HG03060 (cell line): ENCODE results near the gene HARS1.
"Not testable (repeated sequence)": the region's sequence is repeated elsewhere in the genome, so short reads cannot be mapped to it uniquely, and the experiment has no call there.

Source experiments
- ATAC-seq: cut with Tn5 transposase; IDR thresholded peaks from one replicate; pipeline ENCODE4 v1.9.1; 2021; ENCODE audit warnings: low read depth, moderate number of reproducible peaks; ENCODE audit not compliant: unreplicated experiment

Gene HARS1

GRCh38 chr5:140677947-140678346 lies 13.2 kb downstream of the HARS1 start:
- ATAC-seq = no peak

- no peak for ATAC-seq
These were observed 16.5 kb downstream of the HARS1 start for GRCh38 chr5:140674629-140675028.

GRCh38 chr5:140674211-140674610 lies 17.0 kb downstream of the HARS1 start:
- ATAC-seq = no peak

GRCh38 chr5:140673187-140673976 lies 17.8 kb downstream of the HARS1 start, which contains the start of gene DND1:
Gene DND1 (minus strand): TSS chr5:140673576. CDS start chr5:140673542, 34 bp downstream.
- ATAC-seq = no peak

- ATAC-seq = no peak
These were observed 18.5 kb downstream of the HARS1 start for GRCh38 chr5:140672455-140673186.

GRCh38 chr5:140671472-140672125 lies 19.6 kb downstream of the HARS1 start:
- ATAC-seq = no peak

GRCh38 chr5:140671035-140671434 lies 20.1 kb downstream of the HARS1 start:
- not testable (repeated sequence) for ATAC-seq

- ATAC-seq = peak; percentile 94
These were observed 26.6 kb downstream of the HARS1 start, which contains the start of gene WDR55 for GRCh38 chr5:140664359-140665119. Gene WDR55 (plus strand): TSS chr5:140664904. CDS start chr5:140664913, 9 bp downstream.

- ATAC-seq = no peak
These were observed 27.2 kb downstream of the HARS1 start for GRCh38 chr5:140664030-140664358.

GRCh38 chr5:140660371-140660770 lies 30.8 kb downstream of the HARS1 start:
- ATAC-seq = not testable (repeated sequence)

- ATAC-seq = no peak
These were observed 32.3 kb downstream of the HARS1 start for GRCh38 chr5:140658870-140659269.

- ATAC-seq = peak; percentile 3
These were observed 44.1 kb downstream of the HARS1 start for GRCh38 chr5:140647042-140647419.

- no peak for ATAC-seq
These were observed 48.5 kb downstream of the HARS1 start for GRCh38 chr5:140642718-140643117.

GRCh38 chr5:140641716-140642115 lies 49.5 kb downstream of the HARS1 start:
- ATAC-seq = no peak

- ATAC-seq = peak; percentile 81
These were observed 51.8 kb downstream of the HARS1 start, which contains the start of gene TMCO6 for GRCh38 chr5:140639148-140639981. Gene TMCO6 (plus strand): TSS chr5:140639451. CDS start chr5:140639528, 77 bp downstream.

- ATAC-seq = not testable (repeated sequence)
These were observed 52.3 kb downstream of the HARS1 start for GRCh38 chr5:140638898-140639147.

- no peak for ATAC-seq
These were observed 53.6 kb downstream of the HARS1 start for GRCh38 chr5:140637371-140638100.

GRCh38 chr5:140635291-140636257 lies 55.6 kb downstream of the HARS1 start:
- no peak for ATAC-seq
